HCT116 (cell line): ENCODE data around the gene A4GALT. TPM values are rescaled to one million over a fixed set of nuclear protein-coding genes. Genes with fewer than 3 reads are reported as not detected.

Experiments used
- ATAC-seq: fragments of 200-7000 bp; cut with Tn5 transposase; 2 replicates; pipeline ENCODE4 v1.9.1; 2020; ENCODE audit warnings: mild to moderate bottlenecking, moderate library complexity
- BruUV-seq: library from RNA; stranded (reverse); fragments of 400-500 nt; replicated peaks from 2 replicates; lab custom pipeline; 2021; lab: Mats Ljungman, UMichigan
- CTCF ChIA-PET: fragments of 300-600 bp; sonication (Branson Sonifier 250); formaldehyde crosslinking; loops from one replicate; lab custom pipeline; 2021; ENCODE audit warnings: antibody characterized with exemption; lab: Charles Lee
- POLR2A ChIA-PET: fragments of 300-600, 350-600 bp; sonication (Branson Sonifier 250); formaldehyde crosslinking; loops from one replicate; lab custom pipeline; 2021; ENCODE audit warnings: antibody characterized with exemption; lab: Charles Lee
- RAD21 ChIA-PET, 2 experiments: fragments of 300-600 bp; sonication (Branson Sonifier 250); formaldehyde crosslinking; loops; one replicate each; lab custom pipeline; 2023; ENCODE audit warnings: low total read pairs in 2 of 2; ENCODE audit not compliant: uncharacterized antibody in 2 of 2, unreplicated experiment in 2 of 2, low non-redundant PET in 1 of 2; lab: Charles Lee
- DNase-seq: peaks from one replicate; pipeline ENCODE4 v3.0.0-alpha.2; 2010; ENCODE audit warnings: low read depth, low spot score
- H2AFZ ChIP-seq: fragments of 200-600 bp; shearing (Covaris generic), sonication (generic); 2 replicates; pipeline ENCODE4 v1.6.1; 2017; ENCODE audit warnings: low read depth, mixed run types, mixed read lengths, antibody characterized with exemption, low read length; ENCODE audit not compliant: poor library complexity, severe bottlenecking
- H3K27ac ChIP-seq: 2 replicates; pipeline ENCODE4 v1.5.1; 2012; ENCODE audit warnings: low read depth, low read length
- H3K27me3 ChIP-seq: fragments of 200-600 bp; sonication (generic); 2 replicates; pipeline ENCODE4 v1.6.1; 2016; ENCODE audit warnings: mixed run types, low read length, mixed read lengths; ENCODE audit not compliant: insufficient read depth
- H3K36me3 ChIP-seq, 2 experiments: fragments of 200-500 bp in 1 of 2; fragments of 200-600 bp in 1 of 2; sonication (Bioruptor generic) in 1 of 2; sonication (generic) in 1 of 2; 2 replicates each; pipeline versions ENCODE4 v1.5.1 to v1.6.1; 2014 to 2016; ENCODE audit warnings: low read length in 2 of 2, inconsistent platforms in 1 of 2, mixed read lengths in 1 of 2, mixed run types in 1 of 2; ENCODE audit not compliant: insufficient read depth in 2 of 2, control insufficient read depth in 1 of 2
- H3K4me1 ChIP-seq, 2 experiments: fragments of 200-600 bp in 1 of 2; sonication (generic) in 1 of 2; 2 replicates each; pipeline versions ENCODE4 v1.5.1 to v1.6.1; 2012 to 2017; ENCODE audit warnings: low read length in 2 of 2, inconsistent platforms in 1 of 2, mild to moderate bottlenecking in 1 of 2, mixed read lengths in 1 of 2, mixed run types in 1 of 2, moderate library complexity in 1 of 2; ENCODE audit not compliant: insufficient read depth in 2 of 2, control insufficient read depth in 1 of 2
- H3K4me2 ChIP-seq: fragments of 200-600 bp; sonication (generic); 2 replicates; pipeline ENCODE4 v1.6.1; 2017; ENCODE audit warnings: mixed run types, low read length, mixed read lengths
- H3K4me3 ChIP-seq, 2 experiments: fragments of 200-600 bp in 1 of 2; sonication (generic) in 1 of 2; replicated peaks in 1 of 2; 2 replicates each; pipeline ENCODE4 v1.5.1; 2011 to 2016; ENCODE audit warnings: low read length in 2 of 2, control low read depth in 1 of 2, low read depth in 1 of 2, mild to moderate bottlenecking in 1 of 2, mixed read lengths in 1 of 2, mixed run types in 1 of 2
- H3K79me2 ChIP-seq: fragments of 200-600 bp; sonication (generic); 2 replicates; pipeline ENCODE4 v1.6.1; 2017; ENCODE audit warnings: mild to moderate bottlenecking, mixed run types, low read length, moderate library complexity, mixed read lengths; ENCODE audit not compliant: insufficient read depth
- H3K9ac ChIP-seq: fragments of 200-600 bp; sonication (generic); 2 replicates; pipeline ENCODE4 v1.6.1; 2016; ENCODE audit warnings: low read length, mixed read lengths
- H3K9me2 ChIP-seq: fragments of 200-600 bp; sonication (generic), shearing (Covaris generic); 2 replicates; pipeline ENCODE4 v1.6.1; 2017; ENCODE audit warnings: mixed run types, mild to moderate bottlenecking, moderate library complexity; ENCODE audit not compliant: insufficient read depth
- H3K9me3 ChIP-seq, 2 experiments: fragments of 200-500 bp in 1 of 2; fragments of 200-600 bp in 1 of 2; sonication (Bioruptor generic) in 1 of 2; sonication (generic) in 1 of 2; 2 replicates each; pipeline ENCODE4 v1.6.1; 2014 to 2017; ENCODE audit warnings: low read length in 2 of 2, mixed read lengths in 2 of 2, inconsistent platforms in 1 of 2, low read depth in 1 of 2, mild to moderate bottlenecking in 1 of 2, mixed run types in 1 of 2, moderate library complexity in 1 of 2; ENCODE audit not compliant: control insufficient read depth in 1 of 2, insufficient read depth in 1 of 2
- H4K20me1 ChIP-seq: fragments of 200-600 bp; sonication (generic), shearing (Covaris generic); 2 replicates; pipeline ENCODE4 v1.6.1; 2017; ENCODE audit warnings: mixed run types, mild to moderate bottlenecking, moderate library complexity; ENCODE audit not compliant: insufficient read depth
- ATF3 ChIP-seq: IDR thresholded peaks from 2 replicates; pipeline ENCODE4 v1.6.1; 2012
- CBX3 ChIP-seq: IDR thresholded peaks from 2 replicates; pipeline ENCODE4 v1.6.1; 2012; ENCODE audit warnings: low read depth
- CEBPB ChIP-seq: IDR thresholded peaks from 2 replicates; pipeline ENCODE4 v1.6.1; 2012; ENCODE audit warnings: low read depth
- EGR1 ChIP-seq: IDR thresholded peaks from 2 replicates; pipeline ENCODE4 v1.6.1; 2012; ENCODE audit warnings: low read depth
- ELF1 ChIP-seq: IDR thresholded peaks from 2 replicates; pipeline ENCODE4 v1.6.1; 2012; ENCODE audit warnings: low read depth, borderline replicate concordance
- EZH2 ChIP-seq: fragments of 200-600 bp; sonication (generic); IDR thresholded peaks from 2 replicates; pipeline ENCODE4 v1.6.1; 2017; ENCODE audit warnings: antibody characterized with exemption, mixed run types
- EZH2phosphoT487 ChIP-seq: fragments of 200-600 bp; IDR thresholded peaks from 2 replicates; pipeline ENCODE4 v1.6.1; 2018; ENCODE audit warnings: antibody characterized with exemption, borderline replicate concordance
- MAX ChIP-seq: IDR thresholded peaks from 2 replicates; pipeline ENCODE4 v1.6.1; 2012
- POLR2AphosphoS5 ChIP-seq: IDR thresholded peaks from 2 replicates; pipeline ENCODE4 v1.6.1; 2011; ENCODE audit warnings: mild to moderate bottlenecking, low read depth, low read length, moderate library complexity
- RAD21 ChIP-seq: IDR thresholded peaks from 2 replicates; pipeline ENCODE4 v1.6.1; 2012; ENCODE audit warnings: low read depth, mild to moderate bottlenecking
- SIN3A ChIP-seq: IDR thresholded peaks from 2 replicates; pipeline ENCODE4 v1.6.1; 2012; ENCODE audit warnings: low read depth
- TCF7L2 ChIP-seq: IDR thresholded peaks from 2 replicates; pipeline ENCODE4 v1.7.0; 2011; ENCODE audit warnings: borderline replicate concordance, inconsistent platforms; ENCODE audit not compliant: insufficient read depth, insufficient read length; ENCODE audit errors: extremely low read depth
- YY1 ChIP-seq: IDR thresholded peaks from 2 replicates; pipeline ENCODE4 v1.6.1; 2011; ENCODE audit warnings: low read length, low read depth, moderate library complexity, mild to moderate bottlenecking; ENCODE audit not compliant: insufficient replicate concordance; ENCODE audit errors: extremely low read depth
- ZBTB33 ChIP-seq: IDR thresholded peaks from 2 replicates; pipeline ENCODE4 v1.6.1; 2011; ENCODE audit warnings: mild to moderate bottlenecking, low read length, moderate library complexity; ENCODE audit not compliant: insufficient replicate concordance; ENCODE audit errors: extremely low read depth
- ZFX ChIP-seq: fragments of 450-650 bp; IDR thresholded peaks from 2 replicates; pipeline ENCODE4 v1.6.1; 2017
- intact Hi-C: fragments of 100-400 bp; cut with micrococcal nuclease; formaldehyde crosslinking; loops from 2 replicates; pipeline ENCODE4 v1.10.0; 2022
- total RNA-seq: library from RNA; stranded (reverse); gene quantifications from one replicate; pipeline ENCODE4 v1.2.1, GENCODE V29; 2021; ENCODE audit not compliant: unreplicated experiment

A4GALT gene
- total RNA-seq, 1 experiment from 2014 or later: 16.0 TPM

- TF ChIP-seq ZBTB33: no peak
- no peak for TF ChIP-seq EZH2
- no peak for TF ChIP-seq CEBPB
- TF ChIP-seq RAD21: no peak
- TF ChIP-seq YY1: no peak
- TF ChIP-seq SIN3A: no peak
- no peak for TF ChIP-seq ATF3
- TF ChIP-seq EZH2phosphoT487: no peak
- no peak for TF ChIP-seq CBX3
- TF ChIP-seq ELF1: no peak
- TF ChIP-seq EGR1: no peak
- TF ChIP-seq ZFX: no peak
- TF ChIP-seq POLR2AphosphoS5: no peak
- TF ChIP-seq, all 23 proteins: peak for 0
Observed at GRCh38 chr22:42726811-42727210, 6.1 kb upstream of the A4GALT start (continued).

GRCh38 chr22:42725606-42726355 is 5.1 kb upstream of the A4GALT start:
- Histone ChIP-seq H3K9me2 (no peaks in the 10 kb centered on the region), H2AFZ (no peak overlapping the region), H3K79me2 (no peaks in the 10 kb centered on the region), H4K20me1 (no peaks in the 10 kb centered on the region), H3K4me3 (no peak overlapping the region), H3K27ac (no peak overlapping the region), H3K9ac (no peak overlapping the region), H3K36me3 (no peaks in the 10 kb centered on the region), H3K4me2 (no peak overlapping the region), H3K27me3 (no peaks in the 10 kb centered on the region), H3K9me3 (no peaks in the 10 kb centered on the region), H3K4me1 (peaks cover 0 to 21% of the 10 kb centered on the region in 2 experiments; a peak in 3 of 4 replicates)
- RAD21 ChIA-PET: no interaction called here
- DNase-seq (no peak), ATAC-seq (no peak)
- TF ChIP-seq CBX3 (no peak), MAX (no peak), RAD21 (no peak), TCF7L2 (no peak)
- POLR2A ChIA-PET: no interaction called here
- intact Hi-C loops: no loop called here
- BruUV-seq: no TSS peak
- CTCF ChIA-PET: no interaction called here
